HepG2 (cell line): Measurements from ENCODE around the gene CTF1. TPM values are rescaled to one million over a fixed set of nuclear protein-coding genes. Genes with fewer than 3 reads are reported as not detected.

ENCODE experiments used
- HNF4G ChIP-seq, 2 experiments: sonication (generic) in 1 of 2; formaldehyde crosslinking in 1 of 2; IDR thresholded peaks; 2 replicates each; pipeline versions ENCODE4 v1.4.0 to v1.6.1; 2011 to 2020; ENCODE audit warnings: borderline replicate concordance in 2 of 2, low read depth in 2 of 2, mild to moderate bottlenecking in 2 of 2, low read length in 1 of 2, missing genetic modification reagents in 1 of 2, moderate library complexity in 1 of 2
- JUNB ChIP-seq: sonication (generic); formaldehyde crosslinking; IDR thresholded peaks from 2 replicates; pipeline ENCODE4 v1.8.0; 2022; ENCODE audit warnings: missing genetic modification reagents, mild to moderate bottlenecking, borderline replicate concordance
- KDM4B ChIP-seq: sonication (generic); formaldehyde crosslinking; IDR thresholded peaks from 2 replicates; pipeline ENCODE4 v1.4.0; 2020; ENCODE audit warnings: missing genetic modification reagents
- PITX1 ChIP-seq: sonication (generic); formaldehyde crosslinking; IDR thresholded peaks from 2 replicates; pipeline ENCODE4 v1.5.1; 2020; ENCODE audit warnings: mild to moderate bottlenecking, missing genetic modification reagents
- SALL1 ChIP-seq: sonication (generic); formaldehyde crosslinking; IDR thresholded peaks from 2 replicates; pipeline ENCODE4 v1.8.0; 2022; ENCODE audit warnings: mild to moderate bottlenecking, missing genetic modification reagents
- SATB2 ChIP-seq: sonication (generic); formaldehyde crosslinking; IDR thresholded peaks from 2 replicates; pipeline ENCODE4 v1.5.0; 2020; ENCODE audit warnings: missing genetic modification reagents
- SIN3A ChIP-seq: IDR thresholded peaks from 2 replicates; pipeline ENCODE4 v1.6.1; 2011; ENCODE audit warnings: low read depth, mild to moderate bottlenecking, control low read depth, low read length, borderline replicate concordance
- SIX4 ChIP-seq: sonication (generic); formaldehyde crosslinking; IDR thresholded peaks from 2 replicates; pipeline ENCODE4 v1.4.0; 2020; ENCODE audit warnings: missing genetic modification reagents
- TGIF2 ChIP-seq: IDR thresholded peaks from 2 replicates; pipeline ENCODE4 v1.6.1; 2016; ENCODE audit warnings: control low read depth, missing compliant biosample characterization
- TMF1 ChIP-seq: sonication (generic); formaldehyde crosslinking; IDR thresholded peaks from 2 replicates; pipeline ENCODE4 v1.8.1; 2022; ENCODE audit warnings: low read depth, missing genetic modification reagents
- TRIM24 ChIP-seq: sonication (generic); formaldehyde crosslinking; IDR thresholded peaks from 2 replicates; pipeline ENCODE4 v1.8.0; 2022; ENCODE audit warnings: mild to moderate bottlenecking, missing genetic modification reagents
- ZFP82 ChIP-seq: sonication (generic); formaldehyde crosslinking; IDR thresholded peaks from 2 replicates; pipeline ENCODE4 v1.5.1; 2020; ENCODE audit warnings: mild to moderate bottlenecking, missing genetic modification reagents, borderline replicate concordance
- ZNF329 ChIP-seq: sonication (generic); formaldehyde crosslinking; IDR thresholded peaks from 2 replicates; pipeline ENCODE4 v1.9.0; 2021; ENCODE audit warnings: low read depth, mild to moderate bottlenecking, missing genetic modification reagents
- ZNF75D ChIP-seq: sonication (generic); formaldehyde crosslinking; IDR thresholded peaks from 2 replicates; pipeline ENCODE4 v1.8.1; 2023; ENCODE audit warnings: missing genetic modification reagents, mild to moderate bottlenecking, borderline replicate concordance
- ZNF883 ChIP-seq: sonication (generic); formaldehyde crosslinking; IDR thresholded peaks from 2 replicates; pipeline ENCODE4 v1.5.1; 2020; ENCODE audit warnings: mild to moderate bottlenecking, missing genetic modification reagents; ENCODE audit errors: not compliant biosample characterization
- ZSCAN30 ChIP-seq: sonication (generic); formaldehyde crosslinking; IDR thresholded peaks from 2 replicates; pipeline ENCODE4 v1.5.0; 2020; ENCODE audit warnings: mild to moderate bottlenecking, missing genetic modification reagents
- polyA plus RNA-seq, 8 experiments: library from polyadenylated mRNA; depleted of rRNA in 3 of 8; stranded (reverse) in 7 of 8; unstranded in 1 of 8; fragments of >200 nt; fragmentation: Illumina TruSeq in 4 of 8; extraction: Trizol in 4 of 8; gene quantifications; 2 replicates each; pipeline versions ENCODE4 v1.2.1 to v1.2.3, GENCODE V29; 2011 to 2016; ENCODE audit warnings: low read depth in 4 of 8, missing spikeins in 1 of 8, mixed read lengths in 1 of 8; ENCODE audit not compliant: insufficient read depth in 1 of 8
- total RNA-seq, 5 experiments: library from RNA; depleted of rRNA; stranded (reverse); fragments of >200 nt; fragmentation: Illumina TruSeq; extraction: Trizol; gene quantifications; 2 replicates each; pipeline ENCODE4 v1.2.3, GENCODE V29; 2016; ENCODE audit warnings: low read depth in 1 of 5
- TF ChIP-seq, protein P1 (sequence below): sonication (generic); formaldehyde crosslinking; IDR thresholded peaks from 2 replicates; pipeline ENCODE4 v1.4.0; 2020; ENCODE audit warnings: low read depth, missing genetic modification reagents
- TF ChIP-seq, protein P2 (sequence below): sonication (generic); formaldehyde crosslinking; IDR thresholded peaks from 2 replicates; pipeline ENCODE4 v1.4.0; 2020; ENCODE audit warnings: mild to moderate bottlenecking, low read depth, missing genetic modification reagents
- TF ChIP-seq, protein P3 (sequence below): sonication (generic); formaldehyde crosslinking; IDR thresholded peaks from 2 replicates; pipeline ENCODE4 v1.4.0; 2020; ENCODE audit warnings: low read depth, mild to moderate bottlenecking, missing genetic modification reagents
- TF ChIP-seq, protein P4 (sequence below): IDR thresholded peaks from 2 replicates; pipeline ENCODE4 v1.6.1; 2018; ENCODE audit warnings: missing genetic modification reagents, mild to moderate bottlenecking, missing compliant biosample characterization

Gene CTF1
- total and polyA plus RNA-seq, 2 of the 13 experiments (the other 11 are each of a cell fraction or from before 2014, with no cell fraction given): 0.13 to 1.8 TPM

DNA sequence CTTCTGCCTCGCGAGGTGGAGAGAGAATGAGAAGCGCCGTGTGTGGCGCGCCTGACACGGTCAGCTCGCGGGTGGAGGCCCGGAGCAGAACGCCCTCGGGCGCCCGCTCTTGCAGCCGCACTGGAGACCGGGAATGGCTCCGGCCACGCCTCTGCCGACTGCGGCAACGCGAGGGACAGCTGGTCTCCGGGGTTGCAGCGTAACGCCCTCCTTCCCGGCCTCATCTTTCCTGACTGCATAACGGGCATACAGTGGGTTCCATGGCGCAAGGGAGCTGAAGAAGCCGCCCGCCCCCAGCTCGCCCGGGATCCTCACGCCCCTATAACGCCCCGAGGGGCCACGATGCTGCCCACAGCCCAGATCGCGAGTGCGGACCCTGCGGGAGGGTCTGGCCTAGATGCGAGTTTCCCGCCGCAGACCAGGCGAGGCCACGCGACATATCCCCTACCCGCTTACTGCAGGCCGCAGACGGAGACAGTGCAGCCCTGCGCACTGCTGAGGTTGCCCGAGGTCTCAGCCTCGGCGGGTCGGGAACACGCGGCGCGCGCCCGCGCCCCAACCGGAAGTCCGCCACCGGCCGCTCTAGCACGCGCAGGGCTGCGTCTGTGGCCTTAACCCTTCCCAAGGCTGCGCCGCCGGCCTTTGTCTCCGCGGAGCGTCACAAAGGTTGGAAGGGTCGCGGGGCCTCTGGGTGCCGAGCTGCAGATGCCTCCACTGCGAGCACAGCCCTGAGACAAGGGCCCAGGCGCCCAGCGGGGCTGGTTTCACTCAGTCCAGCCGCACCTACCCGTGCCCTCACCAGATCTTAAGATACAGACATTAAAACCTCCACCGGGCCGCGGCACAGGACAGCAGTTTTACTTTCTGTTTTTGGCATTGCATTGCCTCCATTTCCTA lies 21.3 kb upstream of the CTF1 start (continued):
- TF ChIP-seq, protein P1, sequence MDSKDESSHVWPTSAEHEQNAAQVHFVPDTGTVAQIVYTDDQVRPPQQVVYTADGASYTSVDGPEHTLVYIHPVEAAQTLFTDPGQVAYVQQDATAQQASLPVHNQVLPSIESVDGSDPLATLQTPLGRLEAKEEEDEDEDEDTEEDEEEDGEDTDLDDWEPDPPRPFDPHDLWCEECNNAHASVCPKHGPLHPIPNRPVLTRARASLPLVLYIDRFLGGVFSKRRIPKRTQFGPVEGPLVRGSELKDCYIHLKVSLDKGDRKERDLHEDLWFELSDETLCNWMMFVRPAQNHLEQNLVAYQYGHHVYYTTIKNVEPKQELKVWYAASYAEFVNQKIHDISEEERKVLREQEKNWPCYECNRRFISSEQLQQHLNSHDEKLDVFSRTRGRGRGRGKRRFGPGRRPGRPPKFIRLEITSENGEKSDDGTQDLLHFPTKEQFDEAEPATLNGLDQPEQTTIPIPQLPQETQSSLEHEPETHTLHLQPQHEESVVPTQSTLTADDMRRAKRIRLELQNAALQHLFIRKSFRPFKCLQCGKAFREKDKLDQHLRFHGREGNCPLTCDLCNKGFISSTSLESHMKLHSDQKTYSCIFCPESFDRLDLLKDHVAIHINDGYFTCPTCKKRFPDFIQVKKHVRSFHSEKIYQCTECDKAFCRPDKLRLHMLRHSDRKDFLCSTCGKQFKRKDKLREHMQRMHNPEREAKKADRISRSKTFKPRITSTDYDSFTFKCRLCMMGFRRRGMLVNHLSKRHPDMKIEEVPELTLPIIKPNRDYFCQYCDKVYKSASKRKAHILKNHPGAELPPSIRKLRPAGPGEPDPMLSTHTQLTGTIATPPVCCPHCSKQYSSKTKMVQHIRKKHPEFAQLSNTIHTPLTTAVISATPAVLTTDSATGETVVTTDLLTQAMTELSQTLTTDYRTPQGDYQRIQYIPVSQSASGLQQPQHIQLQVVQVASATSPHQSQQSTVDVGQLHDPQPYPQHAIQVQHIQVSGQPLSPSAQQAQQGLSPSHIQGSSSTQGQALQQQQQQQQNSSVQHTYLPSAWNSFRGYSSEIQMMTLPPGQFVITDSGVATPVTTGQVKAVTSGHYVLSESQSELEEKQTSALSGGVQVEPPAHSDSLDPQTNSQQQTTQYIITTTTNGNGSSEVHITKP (CRISPR knock-in tag): peak; percentile 90
- peak; percentile 89; the same call in 1 of the 2 replicates for TF ChIP-seq ZSCAN30 (CRISPR knock-in tag)
- TF ChIP-seq, protein P2, sequence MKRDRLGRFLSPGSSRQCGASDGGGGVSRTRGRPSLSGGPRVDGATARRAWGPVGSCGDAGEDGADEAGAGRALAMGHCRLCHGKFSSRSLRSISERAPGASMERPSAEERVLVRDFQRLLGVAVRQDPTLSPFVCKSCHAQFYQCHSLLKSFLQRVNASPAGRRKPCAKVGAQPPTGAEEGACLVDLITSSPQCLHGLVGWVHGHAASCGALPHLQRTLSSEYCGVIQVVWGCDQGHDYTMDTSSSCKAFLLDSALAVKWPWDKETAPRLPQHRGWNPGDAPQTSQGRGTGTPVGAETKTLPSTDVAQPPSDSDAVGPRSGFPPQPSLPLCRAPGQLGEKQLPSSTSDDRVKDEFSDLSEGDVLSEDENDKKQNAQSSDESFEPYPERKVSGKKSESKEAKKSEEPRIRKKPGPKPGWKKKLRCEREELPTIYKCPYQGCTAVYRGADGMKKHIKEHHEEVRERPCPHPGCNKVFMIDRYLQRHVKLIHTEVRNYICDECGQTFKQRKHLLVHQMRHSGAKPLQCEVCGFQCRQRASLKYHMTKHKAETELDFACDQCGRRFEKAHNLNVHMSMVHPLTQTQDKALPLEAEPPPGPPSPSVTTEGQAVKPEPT (CRISPR knock-in tag): peak; percentile 93
- peak; percentile 85 for TF ChIP-seq SIX4 (CRISPR knock-in tag)
- peak; percentile 89 for TF ChIP-seq SATB2 (CRISPR knock-in tag)
- peak; percentile 72; the same call in 1 of the 2 replicates for TF ChIP-seq HNF4G (IDR thresholded peaks at IDR 0.05; ENCODE audit: borderline replicate concordance, low read depth, low read length)
- peak; percentile 91 for TF ChIP-seq HNF4G (CRISPR knock-in tag; IDR thresholded peaks at IDR 0.05; ENCODE audit: borderline replicate concordance, low read depth)
- TF ChIP-seq ZNF883: peak; percentile 95
- TF ChIP-seq, protein P3, sequence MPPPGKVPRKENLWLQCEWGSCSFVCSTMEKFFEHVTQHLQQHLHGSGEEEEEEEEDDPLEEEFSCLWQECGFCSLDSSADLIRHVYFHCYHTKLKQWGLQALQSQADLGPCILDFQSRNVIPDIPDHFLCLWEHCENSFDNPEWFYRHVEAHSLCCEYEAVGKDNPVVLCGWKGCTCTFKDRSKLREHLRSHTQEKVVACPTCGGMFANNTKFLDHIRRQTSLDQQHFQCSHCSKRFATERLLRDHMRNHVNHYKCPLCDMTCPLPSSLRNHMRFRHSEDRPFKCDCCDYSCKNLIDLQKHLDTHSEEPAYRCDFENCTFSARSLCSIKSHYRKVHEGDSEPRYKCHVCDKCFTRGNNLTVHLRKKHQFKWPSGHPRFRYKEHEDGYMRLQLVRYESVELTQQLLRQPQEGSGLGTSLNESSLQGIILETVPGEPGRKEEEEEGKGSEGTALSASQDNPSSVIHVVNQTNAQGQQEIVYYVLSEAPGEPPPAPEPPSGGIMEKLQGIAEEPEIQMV (CRISPR knock-in tag): peak; percentile 93
- peak; percentile 96 for TF ChIP-seq SIN3A
- TF ChIP-seq TMF1 (CRISPR knock-in tag): peak; percentile 98
- TF ChIP-seq ZNF75D (CRISPR knock-in tag): peak; percentile 90; the same call in 1 of the 2 replicates
- peak; percentile 91 for TF ChIP-seq KDM4B (CRISPR knock-in tag)
- peak; percentile 96 for TF ChIP-seq PITX1 (CRISPR knock-in tag)
- 0 out of 2 replicates have a peak, but pooled peaks have one; percentile 26 for TF ChIP-seq TRIM24 (CRISPR knock-in tag)
- peak; percentile 90 for TF ChIP-seq TGIF2 (CRISPR knock-in tag)
- TF ChIP-seq ZFP82: peak; percentile 96
- TF ChIP-seq JUNB (CRISPR knock-in tag): no peak; the same call in 1 of the 2 replicates
- peak; percentile 97 for TF ChIP-seq SALL1 (CRISPR knock-in tag)
- no peak; the same call in none of the 2 replicates for TF ChIP-seq ZNF329 (CRISPR knock-in tag)
- TF ChIP-seq, protein P4, sequence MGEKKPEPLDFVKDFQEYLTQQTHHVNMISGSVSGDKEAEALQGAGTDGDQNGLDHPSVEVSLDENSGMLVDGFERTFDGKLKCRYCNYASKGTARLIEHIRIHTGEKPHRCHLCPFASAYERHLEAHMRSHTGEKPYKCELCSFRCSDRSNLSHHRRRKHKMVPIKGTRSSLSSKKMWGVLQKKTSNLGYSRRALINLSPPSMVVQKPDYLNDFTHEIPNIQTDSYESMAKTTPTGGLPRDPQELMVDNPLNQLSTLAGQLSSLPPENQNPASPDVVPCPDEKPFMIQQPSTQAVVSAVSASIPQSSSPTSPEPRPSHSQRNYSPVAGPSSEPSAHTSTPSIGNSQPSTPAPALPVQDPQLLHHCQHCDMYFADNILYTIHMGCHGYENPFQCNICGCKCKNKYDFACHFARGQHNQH: peak; percentile 98
